ENCODE measurements around the gene PKIG. TPM values are rescaled to one million over a fixed set of nuclear protein-coding genes. Genes with fewer than 3 reads are reported as not detected.

PKIG gene
- total RNA-seq, 2 experiments from 2014 or later, result 3.3 to 5.1 TPM

DNA sequence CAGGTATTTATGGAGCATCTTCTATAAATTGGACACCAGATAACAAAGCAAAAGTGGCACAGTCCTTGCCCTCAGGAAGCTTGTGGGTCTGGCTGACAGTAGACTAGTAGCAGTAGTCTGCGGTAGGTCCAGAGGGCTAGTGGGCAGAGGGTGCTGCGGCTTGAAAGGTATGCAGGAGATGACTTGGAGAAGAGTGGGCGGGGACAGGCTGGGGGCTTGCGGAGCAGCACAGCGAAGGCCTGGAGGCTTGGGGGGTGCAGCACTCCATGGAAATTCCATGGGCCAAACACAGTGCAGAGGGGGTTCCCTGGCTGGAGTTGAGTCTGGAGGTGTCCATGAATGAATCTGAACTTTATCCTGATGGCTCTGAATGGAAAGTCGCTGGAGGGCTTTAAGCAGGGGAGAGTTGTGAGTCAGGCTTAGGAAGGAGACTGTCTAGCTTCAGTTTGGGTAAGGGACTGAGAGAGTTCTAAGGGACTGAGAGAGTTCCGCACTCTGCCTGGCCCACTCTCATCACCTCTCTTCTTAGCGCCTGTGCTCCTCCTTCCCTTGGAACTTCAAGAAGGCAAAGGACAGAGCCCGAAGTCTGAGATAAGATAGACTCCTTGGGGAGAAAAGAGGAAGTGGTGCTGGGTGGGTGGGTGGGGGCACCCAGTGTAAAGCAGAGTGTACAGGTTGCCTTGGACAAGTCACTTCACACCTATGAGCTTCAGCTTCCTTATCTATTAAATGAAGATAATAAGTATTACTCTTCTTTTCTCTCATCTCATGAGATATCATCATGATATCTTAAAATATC lies 8.8 kb downstream of the PKIG start:
- no peaks in the 10 kb centered on the region for H3K36me3 Mint-ChIP-seq (ENCODE audit: low read depth)
- no peak for DNase-seq
- no peaks in the 10 kb centered on the region for H3K9me3 Mint-ChIP-seq
- H3K27me3 Mint-ChIP-seq, result no peaks in the 10 kb centered on the region
- no peak overlapping the region for H3K4me3 Mint-ChIP-seq
- no peak overlapping the region for H3K27ac Mint-ChIP-seq
- H3K4me1 Mint-ChIP-seq, result peaks cover 3% of the 10 kb centered on the region
- CTCF ChIA-PET, result interaction anchor here (1.1 kb wide), 1 partner anchor 18 kb away, joined by 4 read pairs; no protein-coding TSS in a partner anchor
- POLR2A ChIA-PET, result no interaction called here

DNA sequence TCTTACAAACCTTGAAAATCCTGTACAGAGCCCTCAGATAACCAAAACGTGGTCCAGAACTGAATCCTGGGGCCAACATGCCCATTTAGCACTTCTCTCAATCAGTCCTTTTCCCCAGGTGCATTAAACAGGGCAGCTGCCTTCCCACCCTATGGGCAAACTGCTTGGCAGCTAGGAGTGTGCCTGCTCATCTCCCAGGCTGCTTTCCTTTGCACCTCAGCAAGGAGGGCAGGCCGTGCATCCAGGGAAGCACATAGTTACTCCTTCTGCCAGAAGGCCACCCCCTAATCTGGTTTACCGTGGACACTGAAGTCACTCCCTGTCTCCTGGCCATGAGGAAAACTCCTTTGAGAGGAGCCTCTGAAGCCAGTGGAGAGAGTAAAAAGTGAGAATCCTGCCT lies 10.0 kb downstream of the PKIG start:
- Mint-ChIP-seq H3K27me3 (no peaks in the 10 kb centered on the region), H3K36me3 (ENCODE audit: low read depth) (no peaks in the 10 kb centered on the region), H3K27ac (no peak overlapping the region), H3K4me1 (no peaks in the 10 kb centered on the region), H3K4me3 (no peak overlapping the region), H3K9me3 (no peaks in the 10 kb centered on the region)
- CTCF ChIA-PET, result no interaction called here
- POLR2A ChIA-PET, result no interaction called here
- DNase-seq, result no peak

DNA sequence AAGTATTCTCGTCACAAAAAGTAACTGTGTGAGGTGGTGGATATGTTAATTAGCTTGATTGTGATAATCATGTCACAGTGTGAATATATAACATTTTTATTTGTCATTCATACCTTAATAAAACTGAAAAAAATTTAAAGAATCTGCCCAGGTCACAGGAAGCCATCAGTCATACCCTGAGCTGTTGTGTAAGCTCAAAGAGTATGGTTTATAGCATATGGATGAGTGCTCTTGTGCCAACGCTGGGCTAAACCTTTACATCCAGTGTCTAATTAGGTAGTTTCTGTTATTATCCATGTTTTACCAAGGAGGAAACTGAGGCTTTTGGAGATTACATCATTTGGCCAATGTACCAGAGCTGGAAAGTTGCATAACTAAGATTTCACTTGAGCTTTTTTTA lies 11.4 kb downstream of the PKIG start:
- H3K36me3 Mint-ChIP-seq (ENCODE audit: low read depth), result no peaks in the 10 kb centered on the region
- ChIA-PET CTCF (interaction anchor here (1.3 to 1.8 kb wide), 2 partner anchors 9 to 91 kb away, joined by 4 to 8 read pairs; no protein-coding TSS in a partner anchor), POLR2A (no interaction called here)
- DNase-seq, result no peak
- no peaks in the 10 kb centered on the region for H3K9me3 Mint-ChIP-seq
- no peaks in the 10 kb centered on the region for H3K27me3 Mint-ChIP-seq
- H3K4me1 Mint-ChIP-seq, result peaks cover 10% of the 10 kb centered on the region
- H3K27ac Mint-ChIP-seq, result no peak overlapping the region
- no peak overlapping the region for H3K4me3 Mint-ChIP-seq

DNA sequence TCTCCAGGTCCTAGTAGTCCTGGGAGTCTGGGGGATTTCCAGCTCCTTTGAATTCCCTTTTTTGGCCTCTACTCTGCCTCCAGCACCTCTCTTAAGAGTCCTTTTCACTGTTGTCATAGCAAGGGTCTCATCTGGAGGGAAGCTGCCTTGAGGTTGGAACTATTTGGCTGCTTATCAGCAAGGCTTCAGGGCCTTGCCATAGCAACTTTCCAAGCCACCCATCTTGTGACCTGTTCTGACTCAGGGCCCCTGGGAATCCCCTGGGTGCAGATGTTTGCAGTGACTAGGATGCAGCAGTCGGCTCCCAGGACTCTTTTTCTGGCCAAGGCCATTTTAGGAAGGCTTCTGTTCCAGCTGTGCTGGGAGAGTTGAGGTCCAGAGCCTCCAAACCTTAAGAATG lies 12.4 kb downstream of the PKIG start:
- Mint-ChIP-seq H3K27me3 (no peaks in the 10 kb centered on the region), H3K4me1 (peaks cover 18% of the 10 kb centered on the region), H3K4me3 (no peak overlapping the region), H3K9me3 (no peaks in the 10 kb centered on the region), H3K36me3 (ENCODE audit: low read depth) (no peaks in the 10 kb centered on the region), H3K27ac (no peak overlapping the region)
- POLR2A ChIA-PET, result no interaction called here
- no peak for DNase-seq
- CTCF ChIA-PET, result interaction anchor here (1.3 to 1.8 kb wide), 2 partner anchors 8 to 90 kb away, joined by 4 to 8 read pairs; no protein-coding TSS in a partner anchor

- no peak for DNase-seq
- Mint-ChIP-seq H3K36me3 (ENCODE audit: low read depth) (no peaks in the 10 kb centered on the region), H3K4me3 (no peak overlapping the region), H3K4me1 (peaks cover 22% of the 10 kb centered on the region), H3K9me3 (no peaks in the 10 kb centered on the region), H3K27ac (no peak overlapping the region), H3K27me3 (no peaks in the 10 kb centered on the region)
- CTCF ChIA-PET, result no interaction called here
- POLR2A ChIA-PET, result no interaction called here
These were observed 13.6 kb downstream of the PKIG start for GRCh38 chr20:44596010-44596409.

GRCh38 chr20:44596876-44597275 lies 14.5 kb downstream of the PKIG start:
- Mint-ChIP-seq H3K4me3 (no peak overlapping the region), H3K27ac (peak overlapping the region; percentile 31), H3K4me1 (peaks cover 28% of the 10 kb centered on the region), H3K36me3 (ENCODE audit: low read depth) (no peaks in the 10 kb centered on the region), H3K27me3 (no peaks in the 10 kb centered on the region), H3K9me3 (no peaks in the 10 kb centered on the region)
- POLR2A ChIA-PET, result no interaction called here
- CTCF ChIA-PET, result interaction anchor here (0.5 to 2.4 kb wide), 2 partner anchors 12 to 33 kb away, joined by 5 to 19 read pairs; no protein-coding TSS in a partner anchor
- no peak for DNase-seq

- no peaks in the 10 kb centered on the region for H3K9me3 Mint-ChIP-seq
- peaks cover 28% of the 10 kb centered on the region for H3K4me1 Mint-ChIP-seq
- DNase-seq, result no peak
- ChIA-PET POLR2A (no interaction called here), CTCF (interaction anchor here (0.5 to 2.4 kb wide), 4 partner anchors 9 to 32 kb away, joined by 3 to 19 read pairs (median 6); no protein-coding TSS in a partner anchor)
- no peak overlapping the region for H3K4me3 Mint-ChIP-seq
- H3K36me3 Mint-ChIP-seq (ENCODE audit: low read depth), result no peaks in the 10 kb centered on the region
- H3K27me3 Mint-ChIP-seq, result no peaks in the 10 kb centered on the region
- H3K27ac Mint-ChIP-seq, result no peak overlapping the region
These were observed 15.1 kb downstream of the PKIG start for GRCh38 chr20:44597516-44597915.

- no peak for DNase-seq
- Mint-ChIP-seq H3K4me1 (peaks cover 28% of the 10 kb centered on the region), H3K36me3 (ENCODE audit: low read depth) (no peaks in the 10 kb centered on the region), H3K27ac (peak overlapping the region; percentile 79), H3K27me3 (no peaks in the 10 kb centered on the region), H3K9me3 (no peaks in the 10 kb centered on the region), H3K4me3 (no peak overlapping the region)
- ChIA-PET POLR2A (no interaction called here), CTCF (interaction anchor here (0.6 to 2.4 kb wide), 6 partner anchors 9 to 381 kb away, joined by 3 to 19 read pairs (median 3); no protein-coding TSS in a partner anchor)
These were observed 15.6 kb downstream of the PKIG start for GRCh38 chr20:44597930-44598329.

- Mint-ChIP-seq H3K27me3 (no peaks in the 10 kb centered on the region), H3K27ac (peak overlapping the region; percentile 79), H3K4me1 (peaks cover 28% of the 10 kb centered on the region), H3K36me3 (ENCODE audit: low read depth) (no peaks in the 10 kb centered on the region), H3K4me3 (peak overlapping the region; percentile 44), H3K9me3 (no peaks in the 10 kb centered on the region)
- no peak for DNase-seq
- ChIA-PET POLR2A (no interaction called here), CTCF (interaction anchor here (0.6 to 2.4 kb wide), 7 partner anchors 10 to 382 kb away, joined by 3 to 19 read pairs (median 3); no protein-coding TSS in a partner anchor)
These were observed 16.3 kb downstream of the PKIG start for GRCh38 chr20:44598423-44599305.

GRCh38 chr20:44599715-44600114 lies 17.3 kb downstream of the PKIG start:
- Mint-ChIP-seq H3K9me3 (no peaks in the 10 kb centered on the region), H3K4me3 (no peak overlapping the region), H3K27me3 (no peaks in the 10 kb centered on the region), H3K4me1 (peaks cover 28% of the 10 kb centered on the region), H3K36me3 (ENCODE audit: low read depth) (no peaks in the 10 kb centered on the region), H3K27ac (no peak overlapping the region)
- CTCF ChIA-PET, result interaction anchor here (2.3 kb wide), 1 partner anchor 14 kb away, joined by 7 read pairs; no protein-coding TSS in a partner anchor
- POLR2A ChIA-PET, result no interaction called here
- DNase-seq, result no peak

DNA sequence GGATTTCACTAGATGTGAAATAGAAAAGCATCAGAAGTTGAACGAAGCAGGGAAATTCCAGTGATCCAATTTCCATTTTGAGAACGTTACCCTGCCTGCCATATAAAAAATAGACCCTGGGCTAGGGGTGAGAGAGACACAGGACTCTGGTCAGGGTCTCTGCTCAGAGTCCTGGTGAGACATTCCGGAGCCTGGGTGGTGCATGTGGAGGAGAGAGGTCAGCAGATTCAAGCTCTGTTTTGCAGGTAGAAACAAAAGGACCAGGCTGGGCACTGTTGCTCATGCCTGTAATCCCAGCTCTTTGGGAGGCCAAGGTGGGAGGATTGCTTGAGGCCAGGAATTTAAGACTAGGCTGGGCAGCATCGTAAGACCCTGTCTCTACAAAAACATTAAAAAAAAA lies 17.9 kb downstream of the PKIG start:
- no peak overlapping the region for H3K27ac Mint-ChIP-seq
- CTCF ChIA-PET, result no interaction called here

DNA sequence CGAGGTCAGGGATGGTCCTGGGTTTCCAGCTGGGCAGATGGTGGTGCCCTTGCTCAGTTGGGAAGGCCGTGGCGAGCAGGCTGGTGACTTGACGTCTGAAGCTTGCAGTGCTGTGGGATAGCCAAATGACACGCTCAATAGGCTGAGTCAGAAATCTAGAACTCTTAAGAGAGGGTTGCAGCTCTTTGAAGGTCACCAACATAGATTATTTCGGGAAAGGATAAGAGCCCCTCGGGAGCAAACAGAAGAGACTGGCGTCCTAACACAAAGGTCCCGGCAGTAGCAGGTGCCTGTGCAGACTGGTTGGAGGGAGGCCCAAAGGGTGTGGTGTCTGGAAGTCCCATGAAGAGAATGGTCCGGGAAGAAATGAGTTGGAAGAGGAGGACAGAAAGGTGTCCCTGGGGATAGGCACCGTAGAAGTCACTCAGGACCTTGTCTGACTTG lies 18.4 kb downstream of the PKIG start:
- POLR2A ChIA-PET, result no interaction called here
- CTCF ChIA-PET, result no interaction called here

More for the DNA sequence above, 17.9 kb downstream of the PKIG start:
- H3K36me3 Mint-ChIP-seq (ENCODE audit: low read depth), result no peaks in the 10 kb centered on the region
- no peaks in the 10 kb centered on the region for H3K9me3 Mint-ChIP-seq
- DNase-seq, result no peak
- no peaks in the 10 kb centered on the region for H3K27me3 Mint-ChIP-seq
- no peak overlapping the region for H3K4me3 Mint-ChIP-seq
- POLR2A ChIA-PET, result no interaction called here
- H3K4me1 Mint-ChIP-seq, result peaks cover 28% of the 10 kb centered on the region

DNA sequence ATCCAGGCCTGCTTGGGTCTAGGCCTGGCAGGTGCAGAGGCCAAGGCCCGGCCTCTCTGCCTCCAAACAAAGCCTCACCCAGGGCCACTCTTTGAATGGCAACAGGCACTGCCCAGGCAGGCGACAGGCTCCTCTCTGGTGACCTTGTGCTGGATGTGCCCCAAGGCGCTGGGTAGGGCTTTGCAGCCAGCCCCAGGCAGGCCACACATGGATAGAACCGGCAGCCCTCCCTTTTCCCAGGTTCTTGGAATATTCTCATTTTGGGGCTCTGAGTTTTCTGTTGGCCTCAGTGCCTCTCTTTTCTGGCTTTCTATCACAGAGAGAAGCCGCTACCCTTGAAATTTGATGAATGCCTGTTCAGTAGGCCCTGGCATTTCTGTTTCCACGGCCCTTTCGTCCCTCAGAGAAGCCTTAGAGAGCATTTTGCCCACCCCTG lies 18.9 kb downstream of the PKIG start:
- no peak overlapping the region for H3K27ac Mint-ChIP-seq
- CTCF ChIA-PET, result no interaction called here
- no peak overlapping the region for H3K4me3 Mint-ChIP-seq

More for the DNA sequence above, 18.4 kb downstream of the PKIG start:
- Mint-ChIP-seq H3K4me3 (no peak overlapping the region), H3K27ac (no peak overlapping the region), H3K4me1 (peaks cover 28% of the 10 kb centered on the region), H3K36me3 (ENCODE audit: low read depth) (no peaks in the 10 kb centered on the region), H3K27me3 (no peaks in the 10 kb centered on the region), H3K9me3 (no peaks in the 10 kb centered on the region)
- no peak for DNase-seq

More for the DNA sequence above, 18.9 kb downstream of the PKIG start:
- no peaks in the 10 kb centered on the region for H3K36me3 Mint-ChIP-seq (ENCODE audit: low read depth)
- POLR2A ChIA-PET, result interaction anchor here (0.6 kb wide), 1 partner anchor 9 kb away, joined by 5 read pairs; no protein-coding TSS in a partner anchor
- no peaks in the 10 kb centered on the region for H3K27me3 Mint-ChIP-seq
- no peak for DNase-seq
- H3K9me3 Mint-ChIP-seq, result no peaks in the 10 kb centered on the region
- peaks cover 28% of the 10 kb centered on the region for H3K4me1 Mint-ChIP-seq

All from activated CD4-positive, alpha-beta T cell treated with anti-CD3 and anti-CD28 coated beads, Interleukin-2, amount 10 ng/mL, durations not matched to agents 7 days and 5 days (primary cell).